HepG2 (cell line): ENCODE data around the gene NOL4L. TPM values are rescaled to one million over a fixed set of nuclear protein-coding genes. Genes with fewer than 3 reads are reported as not detected.

ENCODE experiments used
- ARNT2 ChIP-seq: sonication (generic); formaldehyde crosslinking; IDR thresholded peaks from 2 replicates; pipeline ENCODE4 v1.8.0; 2022; ENCODE audit warnings: mild to moderate bottlenecking, low read depth, missing genetic modification reagents, moderate library complexity
- BATF2 ChIP-seq: sonication (generic); formaldehyde crosslinking; IDR thresholded peaks from 2 replicates; pipeline ENCODE4 v1.8.0; 2022; ENCODE audit warnings: mild to moderate bottlenecking, missing genetic modification reagents, moderate library complexity
- CCDC6 ChIP-seq: sonication (generic); formaldehyde crosslinking; IDR thresholded peaks from 2 replicates; pipeline ENCODE4 v1.8.1; 2022; ENCODE audit warnings: mild to moderate bottlenecking, missing genetic modification reagents, moderate library complexity
- FIP1L1 ChIP-seq: fragments of 200-400 bp; formaldehyde crosslinking; IDR thresholded peaks from 2 replicates; pipeline ENCODE4 v1.6.1; 2018; ENCODE audit warnings: low read depth, mild to moderate bottlenecking, low read length, moderate library complexity, borderline replicate concordance; ENCODE audit not compliant: insufficient read depth
- GRHL1 ChIP-seq: sonication (generic); formaldehyde crosslinking; conservative IDR thresholded peaks from 2 replicates; pipeline ENCODE4 v1.8.0; 2022; ENCODE audit warnings: missing genetic modification reagents
- HCFC1 ChIP-seq: fragments of 150-350 bp; IDR thresholded peaks from 2 replicates; pipeline ENCODE4 v1.6.1; 2014; ENCODE audit warnings: low read depth, low read length
- KMT2B ChIP-seq: IDR thresholded peaks from 2 replicates; pipeline ENCODE4 v1.6.1; 2016; ENCODE audit warnings: missing genetic modification reagents, missing compliant biosample characterization
- MATR3 ChIP-seq: sonication (generic); formaldehyde crosslinking; IDR thresholded peaks from 2 replicates; pipeline ENCODE4 v1.4.0; 2020; ENCODE audit warnings: missing genetic modification reagents
- NFE2L2 ChIP-seq: fragments of 150-350 bp; IDR thresholded peaks from 2 replicates; pipeline ENCODE4 v1.6.1; 2014; ENCODE audit warnings: low read length
- PAF1 ChIP-seq: IDR thresholded peaks from 2 replicates; pipeline ENCODE4 v1.6.1; 2016; ENCODE audit warnings: missing genetic modification reagents, missing compliant biosample characterization
- PAWR ChIP-seq: sonication (generic); formaldehyde crosslinking; IDR thresholded peaks from 2 replicates; pipeline ENCODE4 v1.4.0; 2020; ENCODE audit warnings: missing genetic modification reagents, mild to moderate bottlenecking, borderline replicate concordance
- PBX3 ChIP-seq: sonication (generic); formaldehyde crosslinking; IDR thresholded peaks from 2 replicates; pipeline ENCODE4 v1.8.1; 2023; ENCODE audit warnings: missing genetic modification reagents, inconsistent platforms, borderline replicate concordance
- POLR2G ChIP-seq: fragments of 200-400 bp; formaldehyde crosslinking; IDR thresholded peaks from 2 replicates; pipeline ENCODE4 v1.6.1; 2018; ENCODE audit warnings: mild to moderate bottlenecking, low read depth, low read length, moderate library complexity
- PRMT3 ChIP-seq: sonication (generic); formaldehyde crosslinking; IDR thresholded peaks from 2 replicates; pipeline ENCODE4 v1.8.1; 2022; ENCODE audit warnings: low read depth, mild to moderate bottlenecking, moderate library complexity, missing genetic modification reagents, borderline replicate concordance
- SRY ChIP-seq: sonication (generic); formaldehyde crosslinking; IDR thresholded peaks from 2 replicates; pipeline ENCODE4 v1.8.0; 2022; ENCODE audit warnings: mild to moderate bottlenecking, missing genetic modification reagents
- UBTF ChIP-seq: sonication (generic); formaldehyde crosslinking; IDR thresholded peaks from 2 replicates; pipeline ENCODE4 v1.4.0; 2020; ENCODE audit warnings: mild to moderate bottlenecking, missing genetic modification reagents
- ZMAT5 ChIP-seq: sonication (generic); formaldehyde crosslinking; IDR thresholded peaks from 2 replicates; pipeline ENCODE4 v1.5.0; 2020; ENCODE audit warnings: mild to moderate bottlenecking, low read depth, missing genetic modification reagents, borderline replicate concordance
- ZNF205 ChIP-seq: IDR thresholded peaks from 2 replicates; pipeline ENCODE4 v1.6.1; 2018; ENCODE audit warnings: missing biosample characterization, missing genetic modification reagents
- ZNF274 ChIP-seq: sonication (generic); formaldehyde crosslinking; IDR thresholded peaks from 2 replicates; pipeline ENCODE4 v1.5.1; 2020; ENCODE audit warnings: mild to moderate bottlenecking, missing genetic modification reagents
- ZNF296 ChIP-seq: sonication (generic); formaldehyde crosslinking; conservative IDR thresholded peaks from 2 replicates; pipeline ENCODE4 v1.5.0; 2020; ENCODE audit warnings: mild to moderate bottlenecking, missing genetic modification reagents
- ZNF317 ChIP-seq: sonication (generic); formaldehyde crosslinking; IDR thresholded peaks from 2 replicates; pipeline ENCODE4 v1.5.0; 2020; ENCODE audit warnings: mild to moderate bottlenecking, missing genetic modification reagents
- ZNF441 ChIP-seq: sonication (generic); formaldehyde crosslinking; IDR thresholded peaks from 2 replicates; pipeline ENCODE4 v1.7.0; 2021; ENCODE audit warnings: missing genetic modification reagents, borderline replicate concordance
- ZNF607 ChIP-seq: sonication (generic); formaldehyde crosslinking; IDR thresholded peaks from 2 replicates; pipeline ENCODE4 v1.5.1; 2020; ENCODE audit warnings: missing genetic modification reagents, mild to moderate bottlenecking, borderline replicate concordance
- ZNF619 ChIP-seq: sonication (generic); formaldehyde crosslinking; IDR thresholded peaks from 2 replicates; pipeline ENCODE4 v1.4.0; 2020; ENCODE audit warnings: mild to moderate bottlenecking, missing genetic modification reagents
- ZNF761 ChIP-seq: sonication (generic); formaldehyde crosslinking; conservative IDR thresholded peaks from 2 replicates; pipeline ENCODE4 v1.4.0; 2020; ENCODE audit warnings: mild to moderate bottlenecking, missing genetic modification reagents
- polyA plus RNA-seq, 8 experiments: library from polyadenylated mRNA; depleted of rRNA in 3 of 8; stranded (reverse) in 7 of 8; unstranded in 1 of 8; fragments of >200 nt; fragmentation: Illumina TruSeq in 4 of 8; extraction: Trizol in 4 of 8; gene quantifications; 2 replicates each; pipeline versions ENCODE4 v1.2.1 to v1.2.3, GENCODE V29; 2011 to 2016; ENCODE audit warnings: low read depth in 4 of 8, missing spikeins in 1 of 8, mixed read lengths in 1 of 8; ENCODE audit not compliant: insufficient read depth in 1 of 8
- total RNA-seq, 5 experiments: library from RNA; depleted of rRNA; stranded (reverse); fragments of >200 nt; fragmentation: Illumina TruSeq; extraction: Trizol; gene quantifications; 2 replicates each; pipeline ENCODE4 v1.2.3, GENCODE V29; 2016; ENCODE audit warnings: low read depth in 1 of 5

The NOL4L gene
- total and polyA plus RNA-seq, 2 of the 13 experiments (the other 11 are each of a cell fraction or from before 2014, with no cell fraction given): 16.6 to 35.4 TPM

- TF ChIP-seq UBTF (CRISPR knock-in tag) (peak; percentile 8; the same call in 1 of the 2 replicates), ZNF607 (CRISPR knock-in tag) (no peak), BATF2 (CRISPR knock-in tag) (no peak), CCDC6 (CRISPR knock-in tag) (0 out of 2 replicates have a peak, but pooled peaks have one; percentile 59), ZNF619 (CRISPR knock-in tag) (no peak), SRY (CRISPR knock-in tag) (no peak), PRMT3 (no peak), PBX3 (no peak), ARNT2 (CRISPR knock-in tag) (no peak), HCFC1 (no peak), GRHL1 (CRISPR knock-in tag) (no peak), POLR2G (peak; percentile 9; the same call in 1 of the 2 replicates), PAF1 (peak; percentile 18; the same call in 1 of the 2 replicates), ZNF205 (CRISPR knock-in tag) (no peak), FIP1L1 (no peak), NFE2L2 (no peak), ZNF441 (no peak), PAWR (CRISPR knock-in tag) (no peak), ZNF274 (no peak), ZNF761 (no peak), KMT2B (CRISPR knock-in tag) (no peak), MATR3 (CRISPR knock-in tag) (no peak), ZNF296 (CRISPR knock-in tag) (0 out of 2 replicates have a peak, but pooled peaks have one; percentile 39), ZNF317 (CRISPR knock-in tag) (no peak), ZMAT5 (no peak)
Observed at GRCh38 chr20:32439132-32439829, 145.9 kb downstream of the NOL4L start (continued).
